HepG2 (cell line): ENCODE measurements around the gene TTC8. TPM values are rescaled to one million over a fixed set of nuclear protein-coding genes. Genes with fewer than 3 reads are reported as not detected.

Experiments
- ATAC-seq: fragments of 200-7000 bp; cut with Tn5 transposase; 3 replicates; pipeline ENCODE4 v1.9.1; 2020; ENCODE audit warnings: mild to moderate bottlenecking, moderate library complexity
- BruUV-seq: library from RNA; stranded (reverse); fragments of 400-500 nt; replicated peaks from 2 replicates; lab custom pipeline; 2021; lab: Mats Ljungman, UMichigan
- CTCF ChIA-PET: fragments of 300-600 bp; formaldehyde crosslinking; extraction: SDS; loops from one replicate; lab custom pipeline; 2021; ENCODE audit warnings: low total read pairs, inconsistent platforms, low intra/inter-chr PET ratio; lab: Yijun Ruan, JAX
- POLR2A ChIA-PET: fragments of 350-600 bp; sonication (Branson Sonifier 250); formaldehyde crosslinking; loops from one replicate; lab custom pipeline; 2020; ENCODE audit warnings: antibody characterized with exemption, inconsistent platforms; lab: Yijun Ruan, JAX
- DNase-seq: peaks from one replicate; pipeline ENCODE4 v3.0.0-alpha.2; 2015; ENCODE audit warnings: low spot score
- FAIRE-seq: peaks from 3 replicates; lab custom pipeline; 2011; peaks lifted over from hg19 to GRCh38; lab: Jason Lieb, UNC
- H2AFZ ChIP-seq: one replicate; pipeline ENCODE4 v1.6.1; 2011; ENCODE audit warnings: low read length, inconsistent platforms
- H3K27ac ChIP-seq: fragments of 300-600 bp; 3 replicates; pipeline ENCODE4 v1.8.0; 2011; ENCODE audit warnings: mixed run types, mild to moderate bottlenecking, mixed read lengths, low read length, inconsistent platforms; ENCODE audit not compliant: insufficient read depth; ENCODE audit errors: extremely low read length
- H3K27me3 ChIP-seq, 2 experiments: fragments of 200-600 bp in 1 of 2; 2 replicates in 1 of 2; 3 replicates in 1 of 2; pipeline versions ENCODE4 v1.6.0 to v1.8.0; 2011; ENCODE audit warnings: low read length in 2 of 2, mild to moderate bottlenecking in 2 of 2, moderate library complexity in 2 of 2, inconsistent platforms in 1 of 2; ENCODE audit not compliant: insufficient read depth in 2 of 2, control insufficient read depth in 1 of 2
- H3K36me3 ChIP-seq, 2 experiments: fragments of 200-600 bp in 1 of 2; replicated peaks in 1 of 2; 2 replicates in 1 of 2; 3 replicates in 1 of 2; pipeline versions ENCODE4 v1.5.1 to v1.8.0; 2011; ENCODE audit warnings: low read length in 2 of 2, inconsistent platforms in 1 of 2; ENCODE audit not compliant: insufficient read depth in 2 of 2, control insufficient read depth in 1 of 2
- H3K4me1 ChIP-seq: 2 replicates; pipeline ENCODE4 v1.5.1; 2012; ENCODE audit warnings: low read length, inconsistent platforms; ENCODE audit not compliant: insufficient read depth
- H3K4me2 ChIP-seq: 2 replicates; pipeline ENCODE4 v1.6.0; 2011; ENCODE audit warnings: low read depth, low read length, inconsistent platforms
- H3K4me3 ChIP-seq, 3 experiments: fragments of 200-600 bp in 1 of 3; sonication (generic), shearing (Covaris generic) in 1 of 3; replicated peaks in 1 of 3; 2 replicates each; pipeline ENCODE4 v1.5.1; 2011 to 2016; ENCODE audit warnings: low read length in 3 of 3, inconsistent platforms in 2 of 3, low read depth in 2 of 3, mild to moderate bottlenecking in 2 of 3, control low read depth in 1 of 3, mixed read lengths in 1 of 3; ENCODE audit not compliant: insufficient read depth in 1 of 3
- H3K79me2 ChIP-seq: one replicate; pipeline ENCODE4 v1.6.1; 2011; ENCODE audit warnings: low read length, inconsistent platforms; ENCODE audit not compliant: insufficient read depth
- H3K9ac ChIP-seq: 2 replicates; pipeline ENCODE4 v1.6.0; 2011; ENCODE audit warnings: mild to moderate bottlenecking, low read depth, low read length, inconsistent platforms; ENCODE audit not compliant: insufficient read depth
- H3K9me3 ChIP-seq: 2 replicates; pipeline ENCODE4 v1.5.1; 2012; ENCODE audit warnings: mild to moderate bottlenecking, low read length
- H4K20me1 ChIP-seq: 2 replicates; pipeline ENCODE4 v1.6.0; 2011; ENCODE audit warnings: inconsistent platforms, mild to moderate bottlenecking, low read length, moderate library complexity; ENCODE audit not compliant: insufficient read depth
- AGO2 ChIP-seq: fragments of 200-400 bp; formaldehyde crosslinking; optimal IDR thresholded peaks from 2 replicates; pipeline ENCODE3; 2017; ENCODE audit warnings: mild to moderate bottlenecking, low read depth, low read length, moderate library complexity
- MAZ ChIP-seq, 2 experiments: sonication (generic) in 1 of 2; formaldehyde crosslinking in 1 of 2; IDR thresholded peaks; 2 replicates each; pipeline versions ENCODE4 v1.5.0 to v1.6.1; 2012 to 2020; ENCODE audit warnings: low read depth in 2 of 2, mild to moderate bottlenecking in 2 of 2, borderline replicate concordance in 1 of 2, improper control_type of control experiment in 1 of 2, low read length in 1 of 2, missing genetic modification reagents in 1 of 2, moderate library complexity in 1 of 2
- MTA3 ChIP-seq: sonication (generic); formaldehyde crosslinking; IDR thresholded peaks from 2 replicates; pipeline ENCODE4 v1.4.0; 2020; ENCODE audit warnings: missing genetic modification reagents
- NFKB2 ChIP-seq: sonication (generic); formaldehyde crosslinking; IDR thresholded peaks from 2 replicates; pipeline ENCODE4 v1.4.0; 2020; ENCODE audit warnings: missing genetic modification reagents, borderline replicate concordance
- NPAS2 ChIP-seq: sonication (generic); formaldehyde crosslinking; IDR thresholded peaks from 2 replicates; pipeline ENCODE4 v1.8.0; 2022; ENCODE audit warnings: mild to moderate bottlenecking, missing genetic modification reagents, borderline replicate concordance
- TBX2 ChIP-seq: sonication (generic); formaldehyde crosslinking; IDR thresholded peaks from 2 replicates; pipeline ENCODE4 v1.5.0; 2020; ENCODE audit warnings: missing genetic modification reagents, mild to moderate bottlenecking, borderline replicate concordance
- TP53 ChIP-seq: sonication (generic); formaldehyde crosslinking; conservative IDR thresholded peaks from 2 replicates; pipeline ENCODE4 v1.4.0; 2020; ENCODE audit warnings: missing genetic modification reagents
- ZFX ChIP-seq: sonication (generic); formaldehyde crosslinking; IDR thresholded peaks from 2 replicates; pipeline ENCODE4 v1.4.0; 2020; ENCODE audit warnings: mild to moderate bottlenecking, low read depth, missing genetic modification reagents, moderate library complexity
- ZNF138 ChIP-seq: sonication (generic); formaldehyde crosslinking; IDR thresholded peaks from 2 replicates; pipeline ENCODE4 v1.5.0; 2020; ENCODE audit warnings: mild to moderate bottlenecking, low read depth, missing genetic modification reagents
- ZNF205 ChIP-seq: IDR thresholded peaks from 2 replicates; pipeline ENCODE4 v1.6.1; 2018; ENCODE audit warnings: missing biosample characterization, missing genetic modification reagents
- ZNF207 ChIP-seq: fragments of 450-650 bp; IDR thresholded peaks from 2 replicates; pipeline ENCODE4 v1.6.1; 2016; ENCODE audit warnings: antibody characterized with exemption, borderline replicate concordance
- ZNF274 ChIP-seq: sonication (generic); formaldehyde crosslinking; IDR thresholded peaks from 2 replicates; pipeline ENCODE4 v1.5.1; 2020; ENCODE audit warnings: mild to moderate bottlenecking, missing genetic modification reagents
- ZNF558 ChIP-seq: sonication (generic); formaldehyde crosslinking; IDR thresholded peaks from 2 replicates; pipeline ENCODE4 v1.9.0; 2022; ENCODE audit warnings: mild to moderate bottlenecking, missing genetic modification reagents, borderline replicate concordance
- ZNF572 ChIP-seq: sonication (generic); formaldehyde crosslinking; IDR thresholded peaks from 2 replicates; pipeline ENCODE4 v1.5.1; 2020; ENCODE audit warnings: mild to moderate bottlenecking, missing genetic modification reagents
- ZNF75D ChIP-seq: sonication (generic); formaldehyde crosslinking; IDR thresholded peaks from 2 replicates; pipeline ENCODE4 v1.8.1; 2023; ENCODE audit warnings: missing genetic modification reagents, mild to moderate bottlenecking, borderline replicate concordance
- WGBS: methylation state at CpG from one replicate; pipeline ENCODE4 v1.1.6; 2017; ENCODE audit warnings: low lambda C conversion rate; 5-methylcytosine and 5-hydroxymethylcytosine counted together
- in situ Hi-C: cut with HindIII; loops from 2 replicates; pipeline ENCODE4 v1.10.0; 2017; ENCODE audit warnings: low pct_unique_long_range_greater_than_20kb; ENCODE audit not compliant: extremely low pct_ligation_motif_present
- intact Hi-C: fragments of 100-400 bp; cut with micrococcal nuclease; formaldehyde crosslinking; loops from one replicate; pipeline ENCODE4 v1.10.0; 2022; ENCODE audit not compliant: unreplicated experiment
- polyA plus RNA-seq, 8 experiments: library from polyadenylated mRNA; depleted of rRNA in 3 of 8; stranded (reverse) in 7 of 8; unstranded in 1 of 8; fragments of >200 nt; fragmentation: Illumina TruSeq in 4 of 8; extraction: Trizol in 4 of 8; gene quantifications; 2 replicates each; pipeline versions ENCODE4 v1.2.1 to v1.2.3, GENCODE V29; 2011 to 2016; ENCODE audit warnings: low read depth in 4 of 8, missing spikeins in 1 of 8, mixed read lengths in 1 of 8; ENCODE audit not compliant: insufficient read depth in 1 of 8
- total RNA-seq, 5 experiments: library from RNA; depleted of rRNA; stranded (reverse); fragments of >200 nt; fragmentation: Illumina TruSeq; extraction: Trizol; gene quantifications; 2 replicates each; pipeline ENCODE4 v1.2.3, GENCODE V29; 2016; ENCODE audit warnings: low read depth in 1 of 5
- TF ChIP-seq, protein P1 (sequence below): IDR thresholded peaks from 2 replicates; pipeline ENCODE4 v1.6.1; 2016; ENCODE audit warnings: control low read depth
- TF ChIP-seq, protein P2 (sequence below): sonication (generic); formaldehyde crosslinking; IDR thresholded peaks from 2 replicates; pipeline ENCODE4 v1.8.0; 2022; ENCODE audit warnings: low read depth, missing genetic modification reagents

The TTC8 gene
- total and polyA plus RNA-seq, 2 of the 13 experiments (the other 11 are each of a cell fraction or from before 2014, with no cell fraction given), result 13.8 to 15.2 TPM

DNA sequence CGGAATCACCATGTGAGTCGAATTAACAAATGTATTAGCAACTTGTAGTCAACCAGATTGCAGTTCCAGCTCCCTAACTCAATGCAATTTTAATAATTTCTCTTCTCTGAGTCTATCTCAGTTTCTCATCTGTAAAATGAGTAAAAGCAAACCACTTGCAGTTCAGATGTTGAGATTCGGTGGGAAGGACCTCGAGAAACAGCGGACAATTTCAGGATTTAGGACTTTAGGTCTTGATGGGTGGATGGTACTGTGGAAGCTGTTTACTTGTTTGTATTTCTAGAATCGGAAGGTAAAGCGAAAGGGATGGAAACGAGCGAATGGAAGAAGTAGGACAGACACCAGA, 510 bp upstream of the TTC8 start:
- ATAC-seq (no peak), DNase-seq (no peak), FAIRE-seq (no peak)
- in situ Hi-C loops, result no loop called here
- CTCF ChIA-PET, result no interaction called here
- 9% methylated on average over 9 of the region's 9 CpGs for WGBS
- H3K27ac ChIP-seq, result peak overlapping the region; percentile 82
- intact Hi-C loops, result loop anchor here (10.0 kb wide), 1 partner anchor 1949 kb away; no protein-coding TSS in a partner anchor
- H3K4me2 ChIP-seq, result peak overlapping the region; percentile 92
- BruUV-seq, result no TSS peak
- peak overlapping the region; percentile 97 for H2AFZ ChIP-seq
- no peaks in the 10 kb centered on the region for H3K9me3 ChIP-seq
- H4K20me1 ChIP-seq, result no peaks in the 10 kb centered on the region
- TF ChIP-seq ZNF138 (CRISPR knock-in tag) (no peak), ZNF75D (CRISPR knock-in tag) (no peak), TP53 (CRISPR knock-in tag) (no peak), ZNF207 (no peak), ZNF572 (CRISPR knock-in tag) (no peak), ZNF274 (CRISPR knock-in tag) (no peak), ZNF558 (CRISPR knock-in tag) (no peak), MAZ (IDR thresholded peaks at IDR 0.05; ENCODE audit: borderline replicate concordance, low read depth, low read length) (no peak), MAZ (CRISPR knock-in tag; IDR thresholded peaks at IDR 0.05; ENCODE audit: low read depth) (no peak), ZNF205 (no peak), ZFX (no peak), TBX2 (CRISPR knock-in tag) (no peak), AGO2 (no peak), NPAS2 (CRISPR knock-in tag) (no peak), MTA3 (CRISPR knock-in tag) (no peak), NFKB2 (CRISPR knock-in tag) (no peak)
- TF ChIP-seq, protein P1, sequence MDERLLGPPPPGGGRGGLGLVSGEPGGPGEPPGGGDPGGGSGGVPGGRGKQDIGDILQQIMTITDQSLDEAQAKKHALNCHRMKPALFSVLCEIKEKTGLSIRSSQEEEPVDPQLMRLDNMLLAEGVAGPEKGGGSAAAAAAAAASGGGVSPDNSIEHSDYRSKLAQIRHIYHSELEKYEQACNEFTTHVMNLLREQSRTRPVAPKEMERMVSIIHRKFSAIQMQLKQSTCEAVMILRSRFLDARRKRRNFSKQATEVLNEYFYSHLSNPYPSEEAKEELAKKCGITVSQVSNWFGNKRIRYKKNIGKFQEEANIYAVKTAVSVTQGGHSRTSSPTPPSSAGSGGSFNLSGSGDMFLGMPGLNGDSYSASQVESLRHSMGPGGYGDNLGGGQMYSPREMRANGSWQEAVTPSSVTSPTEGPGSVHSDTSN (CRISPR knock-in tag), result no peak
- TF ChIP-seq, protein P2, sequence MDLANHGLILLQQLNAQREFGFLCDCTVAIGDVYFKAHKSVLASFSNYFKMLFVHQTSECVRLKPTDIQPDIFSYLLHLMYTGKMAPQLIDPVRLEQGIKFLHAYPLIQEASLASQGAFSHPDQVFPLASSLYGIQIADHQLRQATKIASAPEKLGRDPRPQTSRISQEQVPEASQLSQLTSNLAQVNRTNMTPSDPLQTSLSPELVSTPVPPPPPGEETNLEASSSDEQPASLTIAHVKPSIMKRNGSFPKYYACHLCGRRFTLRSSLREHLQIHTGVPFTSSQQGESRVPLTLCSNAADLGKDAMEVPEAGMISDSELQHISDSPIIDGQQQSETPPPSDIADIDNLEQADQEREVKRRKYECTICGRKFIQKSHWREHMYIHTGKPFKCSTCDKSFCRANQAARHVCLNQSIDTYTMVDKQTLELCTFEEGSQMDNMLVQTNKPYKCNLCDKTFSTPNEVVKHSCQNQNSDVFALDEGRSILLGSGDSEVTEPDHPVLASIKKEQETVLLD, result no peak
- H3K36me3 ChIP-seq, result no peaks in the 10 kb centered on the region
- H3K4me3 ChIP-seq, result peak overlapping the region; percentile 78 to 89 (median 88)
- H3K4me1 ChIP-seq, result peaks cover 33% of the 10 kb centered on the region
- H3K79me2 ChIP-seq, result peaks cover 8% of the 10 kb centered on the region
- POLR2A ChIA-PET, result interaction anchor here (1.2 to 1.5 kb wide), 4 partner anchors 12 to 188 kb away, joined by 3 to 6 read pairs (median 4); no protein-coding TSS in a partner anchor
- H3K9ac ChIP-seq, result peak overlapping the region; percentile 81
- peaks cover 0 to 5% of the 10 kb centered on the region in 2 experiments; a peak in 1 of 5 replicates for H3K27me3 ChIP-seq
